HepG2 (cell line): ENCODE measurements around the gene ZC3H7B. TPM values are rescaled to one million over a fixed set of nuclear protein-coding genes. Genes with fewer than 3 reads are reported as not detected.

ENCODE experiments used
- AHDC1 ChIP-seq: sonication (generic); formaldehyde crosslinking; IDR thresholded peaks from 2 replicates; pipeline ENCODE4 v1.5.1; 2020; ENCODE audit warnings: mild to moderate bottlenecking, missing genetic modification reagents, borderline replicate concordance
- DMTF1 ChIP-seq: sonication (generic); formaldehyde crosslinking; IDR thresholded peaks from 2 replicates; pipeline ENCODE4 v1.4.0; 2020; ENCODE audit warnings: mild to moderate bottlenecking, missing genetic modification reagents
- FOXA1 ChIP-seq, 2 experiments: fragments of 450-650 bp in 1 of 2; sonication (generic) in 1 of 2; formaldehyde crosslinking in 1 of 2; IDR thresholded peaks; 2 replicates each; pipeline versions ENCODE4 v1.4.0 to v1.6.1; 2016 to 2020; ENCODE audit warnings: missing genetic modification reagents in 1 of 2
- RBM39 ChIP-seq: fragments of 200-400 bp; formaldehyde crosslinking; IDR thresholded peaks from one replicate; pipeline ENCODE4 v1.6.1; 2018; ENCODE audit warnings: antibody characterized with exemption, mild to moderate bottlenecking, low read depth, low read length; ENCODE audit not compliant: poor library complexity, severe bottlenecking
- RNF2 ChIP-seq: fragments of 450-650 bp; conservative IDR thresholded peaks from 2 replicates; pipeline ENCODE4 v1.6.1; 2016; ENCODE audit warnings: low read depth
- TOE1 ChIP-seq: sonication (generic); formaldehyde crosslinking; IDR thresholded peaks from 2 replicates; pipeline ENCODE4 v1.4.0; 2020; ENCODE audit warnings: mild to moderate bottlenecking, missing genetic modification reagents
- ZNF143 ChIP-seq: sonication (generic); formaldehyde crosslinking; IDR thresholded peaks from 2 replicates; pipeline ENCODE4 v1.4.0; 2020; ENCODE audit warnings: missing genetic modification reagents
- ZNF274 ChIP-seq: sonication (generic); formaldehyde crosslinking; IDR thresholded peaks from 2 replicates; pipeline ENCODE4 v1.5.1; 2020; ENCODE audit warnings: mild to moderate bottlenecking, missing genetic modification reagents
- ZNF326 ChIP-seq: sonication (generic); formaldehyde crosslinking; IDR thresholded peaks from 2 replicates; pipeline ENCODE4 v1.4.0; 2020; ENCODE audit warnings: missing genetic modification reagents, borderline replicate concordance
- ZNF407 ChIP-seq: sonication (generic); formaldehyde crosslinking; IDR thresholded peaks from one replicate; pipeline ENCODE4 v1.5.1; 2020; ENCODE audit warnings: mild to moderate bottlenecking, missing genetic modification reagents; ENCODE audit errors: not compliant biosample characterization
- ZNF747 ChIP-seq: sonication (generic); formaldehyde crosslinking; IDR thresholded peaks from 2 replicates; pipeline ENCODE4 v1.8.1; 2023; ENCODE audit warnings: missing genetic modification reagents, mild to moderate bottlenecking, borderline replicate concordance
- polyA plus RNA-seq, 8 experiments: library from polyadenylated mRNA; depleted of rRNA in 3 of 8; stranded (reverse) in 7 of 8; unstranded in 1 of 8; fragments of >200 nt; fragmentation: Illumina TruSeq in 4 of 8; extraction: Trizol in 4 of 8; gene quantifications; 2 replicates each; pipeline versions ENCODE4 v1.2.1 to v1.2.3, GENCODE V29; 2011 to 2016; ENCODE audit warnings: low read depth in 4 of 8, missing spikeins in 1 of 8, mixed read lengths in 1 of 8; ENCODE audit not compliant: insufficient read depth in 1 of 8
- total RNA-seq, 5 experiments: library from RNA; depleted of rRNA; stranded (reverse); fragments of >200 nt; fragmentation: Illumina TruSeq; extraction: Trizol; gene quantifications; 2 replicates each; pipeline ENCODE4 v1.2.3, GENCODE V29; 2016; ENCODE audit warnings: low read depth in 1 of 5

Gene ZC3H7B
- total and polyA plus RNA-seq, 2 of the 13 experiments (the other 11 are each of a cell fraction or from before 2014, with no cell fraction given) = 26.4 to 37.2 TPM

GRCh38 chr22:41381329-41382097 lies 80.2 kb downstream of the ZC3H7B start, which contains the start of gene TEF (continued):
- TF ChIP-seq DMTF1 (CRISPR knock-in tag) = no peak
- no peak; the same call in 1 of the 2 replicates for TF ChIP-seq ZNF274 (CRISPR knock-in tag)
- TF ChIP-seq ZNF407 (CRISPR knock-in tag) = no peak
- TF ChIP-seq RBM39 = no peak
- TF ChIP-seq ZNF143 (CRISPR knock-in tag) = no peak
- TF ChIP-seq ZNF326 (CRISPR knock-in tag) = no peak
- no peak for TF ChIP-seq AHDC1
- no peak for TF ChIP-seq RNF2
- peak; percentile 28; the same call in 1 of the 2 replicates for TF ChIP-seq ZNF747 (CRISPR knock-in tag)
- no peak for TF ChIP-seq TOE1
- TF ChIP-seq FOXA1 (IDR thresholded peaks at IDR 0.05) = no peak
- TF ChIP-seq FOXA1 (CRISPR knock-in tag; IDR thresholded peaks at IDR 0.05) = no peak
